Mesodermal cell (in vitro differentiated cells): ENCODE measurements around the gene POLR3A.

Experiments
- H3K27ac ChIP-seq: 2 replicates; pipeline ENCODE4 v1.7.0; 2013; ENCODE audit warnings: mild to moderate bottlenecking, low read depth, low read length, moderate library complexity; ENCODE audit not compliant: severe bottlenecking
- H3K36me3 ChIP-seq: 2 replicates; pipeline ENCODE4 v1.7.1; 2013; ENCODE audit warnings: mild to moderate bottlenecking, low read length, moderate library complexity; ENCODE audit not compliant: control insufficient read depth, insufficient read depth
- H3K4me1 ChIP-seq: one replicate; pipeline ENCODE4 v1.7.1; 2013; ENCODE audit warnings: mild to moderate bottlenecking, low read length; ENCODE audit not compliant: insufficient read depth, control insufficient read depth, poor library complexity, severe bottlenecking
- H3K4me3 ChIP-seq: 2 replicates; pipeline ENCODE4 v1.7.0; 2013; ENCODE audit warnings: low read length, control low read depth, mild to moderate bottlenecking; ENCODE audit not compliant: insufficient read depth, poor library complexity, severe bottlenecking; ENCODE audit errors: extremely low read depth
- H3K9me3 ChIP-seq: 2 replicates; pipeline ENCODE4 v1.7.1; 2013; ENCODE audit warnings: mild to moderate bottlenecking, low read length, moderate library complexity; ENCODE audit not compliant: control insufficient read depth
- WGBS, 2 experiments: methylation state at CpG; one replicate each; pipeline ENCODE4 v1.1.5; 2013; ENCODE audit warnings: missing lambda C conversion rate in 2 of 2; ENCODE audit not compliant: insufficient coverage in 2 of 2; 5-methylcytosine and 5-hydroxymethylcytosine counted together

POLR3A gene

GRCh38 chr10:77926566-77927401, 102.5 kb downstream of the POLR3A start, which contains the start of gene DLG5:
TSS of gene DLG5 (minus strand) at chr10:77926755. CDS start at chr10:77926520, 235 bp downstream.
- H3K4me1 ChIP-seq, result peaks cover 30% of the 10 kb centered on the region
- peak within 1 kb of the TSS; percentile 59 for H3K27ac ChIP-seq
- H3K9me3 ChIP-seq, result no peaks in the 10 kb centered on the region
- peak within 1 kb of the TSS; percentile 69 for H3K4me3 ChIP-seq
- 0% methylated on average over 19 to 32 of the region's 95 CpGs for WGBS, 2 experiments
- peaks cover 18% of the 10 kb centered on the region for H3K36me3 ChIP-seq

DNA sequence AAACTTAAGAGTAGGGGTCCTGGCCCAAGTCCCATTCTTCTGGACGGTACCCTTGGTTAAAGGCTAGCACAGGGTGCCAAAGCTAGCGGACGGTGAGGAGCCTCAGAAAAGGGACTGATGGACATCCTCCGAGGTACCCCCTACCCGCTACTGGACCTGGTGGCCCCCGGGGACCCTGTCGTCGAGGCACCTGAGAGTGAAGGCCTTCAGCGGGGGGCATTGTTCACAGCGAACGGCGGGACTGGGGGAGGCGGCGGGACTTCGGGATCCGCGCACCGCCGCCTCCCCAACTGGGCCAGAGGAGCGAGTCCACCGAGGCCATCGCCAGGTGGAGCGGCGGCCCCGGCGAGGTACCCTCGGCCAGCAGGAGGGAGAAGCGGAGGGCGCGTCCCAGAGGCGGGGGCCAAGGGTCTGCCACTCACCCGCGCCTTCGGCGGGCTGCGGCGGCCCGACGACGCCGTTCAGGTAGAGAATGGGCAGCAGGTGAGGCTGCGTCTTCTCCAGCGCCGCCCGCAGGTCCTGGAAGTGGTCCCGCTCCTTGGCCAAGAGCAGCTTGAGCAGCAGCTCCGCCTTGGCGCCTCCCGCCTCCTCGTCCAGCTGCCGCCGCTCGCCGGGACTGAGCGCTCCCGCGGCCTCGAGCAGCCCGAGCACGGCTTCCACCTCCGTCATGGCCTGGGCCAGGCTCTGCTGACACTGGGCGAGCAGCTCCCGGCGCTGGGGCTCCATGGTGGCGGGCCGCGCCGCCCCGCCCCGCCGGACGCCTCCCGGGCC, 103.3 kb downstream of the POLR3A start:
- Histone ChIP-seq H3K9me3 (no peaks in the 10 kb centered on the region), H3K36me3 (peaks cover 23% of the 10 kb centered on the region), H3K4me3 (peak overlapping the region; percentile 69), H3K27ac (peak overlapping the region; percentile 45), H3K4me1 (peaks cover 30% of the 10 kb centered on the region)
- 0 to 2% methylated on average over 51 to 62 of the region's 73 CpGs for WGBS, 2 experiments

- Histone ChIP-seq H3K27ac (no peak overlapping the region), H3K9me3 (no peaks in the 10 kb centered on the region), H3K36me3 (peaks cover 23% of the 10 kb centered on the region), H3K4me1 (peaks cover 34% of the 10 kb centered on the region), H3K4me3 (peak overlapping the region; percentile 69)
- 40 to 50% methylated on average over 7 of the region's 7 CpGs for WGBS, 2 experiments
Observed at GRCh38 chr10:77925410-77925794, 103.9 kb downstream of the POLR3A start.

GRCh38 chr10:77922566-77923179, 106.6 kb downstream of the POLR3A start:
- WGBS, 2 experiments, result 94 to 100% methylated on average over 5 of the region's 8 CpGs
- H3K36me3 ChIP-seq, result peaks cover 32% of the 10 kb centered on the region
- no peak overlapping the region for H3K27ac ChIP-seq
- no peaks in the 10 kb centered on the region for H3K9me3 ChIP-seq
- H3K4me3 ChIP-seq, result no peak overlapping the region
- H3K4me1 ChIP-seq, result peaks cover 43% of the 10 kb centered on the region

DNA sequence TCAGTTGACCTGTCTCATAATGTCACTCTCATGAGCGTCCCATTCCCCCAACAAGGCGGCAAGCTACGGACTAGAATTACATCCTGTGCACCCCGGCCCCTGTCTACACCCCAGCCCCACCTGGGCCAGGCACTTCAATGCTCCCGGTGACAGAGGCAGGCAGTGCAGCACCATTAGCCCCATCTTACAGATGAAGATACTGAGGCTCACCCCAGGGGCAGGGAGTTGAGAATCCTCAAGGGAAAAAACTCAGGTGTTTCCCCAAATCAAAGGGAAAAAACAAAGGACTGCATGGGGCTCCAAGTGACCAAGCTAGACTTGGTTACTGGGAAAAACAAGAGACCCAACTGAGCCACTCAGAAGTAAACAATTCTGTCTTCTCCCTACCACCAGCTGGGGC, 107.3 kb downstream of the POLR3A start:
- 95 to 98% methylated on average over 3 to 5 of the region's 5 CpGs for WGBS, 2 experiments

GRCh38 chr10:77921395-77921794, 107.9 kb downstream of the POLR3A start:
- H3K9me3 ChIP-seq, result no peaks in the 10 kb centered on the region
- H3K4me1 ChIP-seq, result peaks cover 36% of the 10 kb centered on the region
- no peak overlapping the region for H3K4me3 ChIP-seq
- peaks cover 38% of the 10 kb centered on the region for H3K36me3 ChIP-seq
- H3K27ac ChIP-seq, result no peak overlapping the region
- 91 to 96% methylated on average over 3 to 7 of the region's 7 CpGs for WGBS, 2 experiments

More for the DNA sequence above, 107.3 kb downstream of the POLR3A start:
- Histone ChIP-seq H3K36me3 (peaks cover 35% of the 10 kb centered on the region), H3K27ac (no peak overlapping the region), H3K9me3 (no peaks in the 10 kb centered on the region), H3K4me1 (peaks cover 37% of the 10 kb centered on the region), H3K4me3 (no peak overlapping the region)

DNA sequence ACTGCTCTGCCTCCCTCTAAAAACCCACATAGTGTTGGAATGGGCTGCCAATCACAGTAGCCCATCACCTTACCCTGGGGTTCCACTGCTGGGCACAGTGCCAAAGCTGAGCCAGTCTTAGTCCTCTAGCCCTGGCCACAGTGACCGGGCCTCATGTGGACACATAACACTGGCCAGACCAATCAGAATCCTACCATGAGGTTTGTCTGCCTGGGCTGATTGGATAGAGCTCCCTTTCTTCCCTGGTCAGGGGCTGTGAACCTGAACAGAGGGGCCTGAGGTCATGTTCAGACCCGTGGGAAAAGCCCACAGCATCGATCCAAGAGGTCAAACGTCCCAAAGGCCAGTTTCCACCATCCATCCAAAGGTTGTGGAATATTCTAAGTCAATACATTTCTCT, 108.8 kb downstream of the POLR3A start:
- Histone ChIP-seq H3K36me3 (peaks cover 41% of the 10 kb centered on the region), H3K9me3 (no peaks in the 10 kb centered on the region), H3K4me3 (no peak overlapping the region), H3K4me1 (peaks cover 36% of the 10 kb centered on the region), H3K27ac (no peak overlapping the region)
- 100% methylated on average over 1 of the region's 4 CpGs; no CpG with 5 or more reads in 1 of the 2 experiments for WGBS, 2 experiments

DNA sequence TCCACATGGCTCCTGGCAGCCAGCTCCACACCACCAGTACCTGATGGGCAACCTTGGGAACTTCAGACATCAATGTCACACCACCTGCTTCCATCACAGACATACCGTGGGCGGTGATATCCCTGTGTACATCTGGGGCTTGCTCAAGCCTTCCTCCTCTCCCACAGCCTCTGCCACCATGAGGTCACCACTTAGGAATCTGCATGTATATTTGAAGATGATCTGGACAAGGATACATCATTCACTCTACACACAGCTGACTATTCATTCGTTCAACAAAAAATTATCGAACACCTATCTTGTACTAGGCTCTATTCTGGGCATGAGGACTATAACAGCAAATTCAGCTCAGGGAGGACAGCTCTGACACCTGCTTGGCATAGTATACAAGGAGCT, 109.6 kb downstream of the POLR3A start:
- Histone ChIP-seq H3K4me1 (peaks cover 30% of the 10 kb centered on the region), H3K4me3 (no peak overlapping the region), H3K36me3 (peaks cover 41% of the 10 kb centered on the region), H3K27ac (peak overlapping the region; percentile 23), H3K9me3 (no peaks in the 10 kb centered on the region)
- 86 to 97% methylated on average over 4 of the region's 4 CpGs for WGBS, 2 experiments
